ENCODE results near the gene C5orf15.

The C5orf15 gene

GRCh38 chr5:133968204-133968980 lies at the start of gene C5orf15:
Gene C5orf15, minus strand, starts transcription at chr5:133968625. Its CDS starts 41 bp downstream, at chr5:133968584.
- H3K27me3 Mint-ChIP-seq, result no peaks in the 10 kb centered on the region
- H3K4me1 Mint-ChIP-seq (ENCODE audit: low read depth), result peaks cover 62% of the 10 kb centered on the region
- DNase-seq, result peak; percentile 93
- peaks cover 75% of the 10 kb centered on the region for H3K36me3 Mint-ChIP-seq (ENCODE audit: low read depth)
- H3K4me3 Mint-ChIP-seq, result peak within 1 kb of the TSS; percentile 99
- no peaks in the 10 kb centered on the region for H3K9me3 Mint-ChIP-seq
- peak within 1 kb of the TSS; percentile 97 for H3K27ac Mint-ChIP-seq

- Mint-ChIP-seq H3K27me3 (peaks cover 2% of the 10 kb centered on the region), H3K9me3 (no peaks in the 10 kb centered on the region), H3K36me3 (ENCODE audit: low read depth) (peaks cover 13% of the 10 kb centered on the region), H3K4me1 (ENCODE audit: low read depth) (peaks cover 13% of the 10 kb centered on the region), H3K27ac (no peak overlapping the region), H3K4me3 (no peak overlapping the region)
- DNase-seq, result no peak
These were observed 39.9 kb upstream of the C5orf15 start for GRCh38 chr5:134008266-134008749.

GRCh38 chr5:134007581-134008265 lies 39.3 kb upstream of the C5orf15 start:
- Mint-ChIP-seq H3K27me3 (no peaks in the 10 kb centered on the region), H3K4me1 (ENCODE audit: low read depth) (peaks cover 19% of the 10 kb centered on the region), H3K27ac (no peak overlapping the region), H3K9me3 (no peaks in the 10 kb centered on the region), H3K4me3 (no peak overlapping the region), H3K36me3 (ENCODE audit: low read depth) (peaks cover 19% of the 10 kb centered on the region)
- no peak for DNase-seq

- Mint-ChIP-seq H3K4me3 (peak overlapping the region; percentile 86), H3K27me3 (no peaks in the 10 kb centered on the region), H3K4me1 (ENCODE audit: low read depth) (peaks cover 34% of the 10 kb centered on the region), H3K9me3 (no peaks in the 10 kb centered on the region), H3K27ac (peak overlapping the region; percentile 92), H3K36me3 (ENCODE audit: low read depth) (peaks cover 35% of the 10 kb centered on the region)
- DNase-seq, result no peak
These were observed 37.7 kb upstream of the C5orf15 start for GRCh38 chr5:134006115-134006514.

GRCh38 chr5:134005417-134006061 lies 37.1 kb upstream of the C5orf15 start:
- Mint-ChIP-seq H3K9me3 (no peaks in the 10 kb centered on the region), H3K27ac (peak overlapping the region; percentile 92), H3K4me1 (ENCODE audit: low read depth) (peaks cover 39% of the 10 kb centered on the region), H3K27me3 (no peaks in the 10 kb centered on the region), H3K4me3 (peak overlapping the region; percentile 86), H3K36me3 (ENCODE audit: low read depth) (peaks cover 41% of the 10 kb centered on the region)
- DNase-seq, result no peak

GRCh38 chr5:134004626-134005416 lies 36.4 kb upstream of the C5orf15 start, which contains the start of gene VDAC1:
Gene VDAC1, minus strand, starts transcription at chr5:134004975. Its CDS starts 11,963 bp downstream, at chr5:133993012.
- H3K9me3 Mint-ChIP-seq, result no peaks in the 10 kb centered on the region
- H3K27ac Mint-ChIP-seq, result peak within 1 kb of the TSS; percentile 98
- DNase-seq, result peak; percentile 88
- peaks cover 47% of the 10 kb centered on the region for H3K4me1 Mint-ChIP-seq (ENCODE audit: low read depth)
- H3K27me3 Mint-ChIP-seq, result no peaks in the 10 kb centered on the region
- H3K36me3 Mint-ChIP-seq (ENCODE audit: low read depth), result peaks cover 48% of the 10 kb centered on the region
- peak within 1 kb of the TSS; percentile 96 for H3K4me3 Mint-ChIP-seq

- Mint-ChIP-seq H3K4me1 (ENCODE audit: low read depth) (peaks cover 55% of the 10 kb centered on the region), H3K27ac (peak overlapping the region; percentile 98), H3K36me3 (ENCODE audit: low read depth) (peaks cover 53% of the 10 kb centered on the region), H3K4me3 (peak overlapping the region; percentile 96), H3K9me3 (no peaks in the 10 kb centered on the region), H3K27me3 (no peaks in the 10 kb centered on the region)
- DNase-seq, result peak; percentile 78
These were observed 35.6 kb upstream of the C5orf15 start for GRCh38 chr5:134003817-134004625.

GRCh38 chr5:134003064-134003816 lies 34.8 kb upstream of the C5orf15 start:
- H3K9me3 Mint-ChIP-seq, result no peaks in the 10 kb centered on the region
- no peaks in the 10 kb centered on the region for H3K27me3 Mint-ChIP-seq
- H3K4me1 Mint-ChIP-seq (ENCODE audit: low read depth), result peaks cover 58% of the 10 kb centered on the region
- no peak for DNase-seq
- peaks cover 57% of the 10 kb centered on the region for H3K36me3 Mint-ChIP-seq (ENCODE audit: low read depth)
- H3K27ac Mint-ChIP-seq, result peak overlapping the region; percentile 98
- H3K4me3 Mint-ChIP-seq, result peak overlapping the region; percentile 96

- Mint-ChIP-seq H3K27ac (peak overlapping the region; percentile 98), H3K4me3 (peak overlapping the region; percentile 96), H3K27me3 (no peaks in the 10 kb centered on the region), H3K4me1 (ENCODE audit: low read depth) (peaks cover 62% of the 10 kb centered on the region), H3K9me3 (no peaks in the 10 kb centered on the region), H3K36me3 (ENCODE audit: low read depth) (peaks cover 61% of the 10 kb centered on the region)
- DNase-seq, result no peak
These were observed 33.7 kb upstream of the C5orf15 start for GRCh38 chr5:134001938-134002731.

- DNase-seq, result no peak
- Mint-ChIP-seq H3K27me3 (no peaks in the 10 kb centered on the region), H3K4me1 (ENCODE audit: low read depth) (peaks cover 68% of the 10 kb centered on the region), H3K4me3 (peak overlapping the region; percentile 41), H3K27ac (peak overlapping the region; percentile 68), H3K9me3 (no peaks in the 10 kb centered on the region), H3K36me3 (ENCODE audit: low read depth) (peaks cover 67% of the 10 kb centered on the region)
These were observed 32.5 kb upstream of the C5orf15 start for GRCh38 chr5:134000696-134001453.

- H3K27me3 Mint-ChIP-seq, result no peaks in the 10 kb centered on the region
- H3K27ac Mint-ChIP-seq, result peak overlapping the region; percentile 14
- no peak overlapping the region for H3K4me3 Mint-ChIP-seq
- no peak for DNase-seq
- peaks cover 67% of the 10 kb centered on the region for H3K36me3 Mint-ChIP-seq (ENCODE audit: low read depth)
- H3K4me1 Mint-ChIP-seq (ENCODE audit: low read depth), result peaks cover 70% of the 10 kb centered on the region
- H3K9me3 Mint-ChIP-seq, result no peaks in the 10 kb centered on the region
These were observed 31.7 kb upstream of the C5orf15 start for GRCh38 chr5:134000091-134000511.

GRCh38 chr5:133998807-133999206 lies 30.4 kb upstream of the C5orf15 start:
- DNase-seq, result no peak
- H3K27me3 Mint-ChIP-seq, result no peaks in the 10 kb centered on the region
- no peak overlapping the region for H3K27ac Mint-ChIP-seq
- H3K9me3 Mint-ChIP-seq, result no peaks in the 10 kb centered on the region
- peaks cover 77% of the 10 kb centered on the region for H3K36me3 Mint-ChIP-seq (ENCODE audit: low read depth)
- peaks cover 79% of the 10 kb centered on the region for H3K4me1 Mint-ChIP-seq (ENCODE audit: low read depth)
- no peak overlapping the region for H3K4me3 Mint-ChIP-seq

All from activated T-cell treated with anti-CD3 and anti-CD28 coated beads, Interleukin-2, amount 50 U/mL, for 24 hours (primary cell).